H1 (cell line): Measurements from ENCODE around the gene INHA. TPM values are rescaled to one million over a fixed set of nuclear protein-coding genes. Genes with fewer than 3 reads are reported as not detected.

Experiments
- BACH1 ChIP-seq: IDR thresholded peaks from 2 replicates; pipeline ENCODE4 v1.6.1; 2012; ENCODE audit warnings: low read length, improper control_type of control experiment
- BRCA1 ChIP-seq: IDR thresholded peaks from 2 replicates; pipeline ENCODE4 v1.6.1; 2012; ENCODE audit warnings: low read depth, low read length, improper control_type of control experiment
- CBX5 ChIP-seq: fragments of 300-800, 300-1000 bp; sonication (generic); IDR thresholded peaks from 2 replicates; pipeline ENCODE4 v1.7.1; 2016; ENCODE audit warnings: antibody characterized with exemption, low read length, low read depth
- GTF2F1 ChIP-seq: IDR thresholded peaks from 2 replicates; pipeline ENCODE4 v1.6.1; 2012; ENCODE audit warnings: low read depth, low read length, improper control_type of control experiment, borderline replicate concordance
- RAD21 ChIP-seq, 2 experiments: IDR thresholded peaks in 1 of 2; conservative IDR thresholded peaks in 1 of 2; 2 replicates each; pipeline ENCODE4 v1.6.1; 2011; ENCODE audit warnings: low read depth in 2 of 2, low read length in 2 of 2, improper control_type of control experiment in 1 of 2, inconsistent platforms in 1 of 2, mild to moderate bottlenecking in 1 of 2, moderate library complexity in 1 of 2
- RFX5 ChIP-seq: IDR thresholded peaks from 2 replicates; pipeline ENCODE4 v1.6.1; 2011; ENCODE audit warnings: low read depth, low read length, improper control_type of control experiment, borderline replicate concordance
- SUZ12 ChIP-seq: fragments of 200-600 bp; sonication (generic); IDR thresholded peaks from 2 replicates; pipeline ENCODE4 v1.6.1; 2012; ENCODE audit warnings: mild to moderate bottlenecking, inconsistent platforms, low read length, moderate library complexity, mixed read lengths
- polyA plus RNA-seq, 7 experiments: library from polyadenylated mRNA; depleted of rRNA in 3 of 7; stranded (reverse) in 5 of 7; unstranded in 2 of 7; fragments of >200 nt in 5 of 7; fragments of 200-250 nt in 2 of 7; gene quantifications; 1 replicate in 5 of 7; 2 replicates in 1 of 7; 4 replicates in 1 of 7; pipeline versions ENCODE4 v1.2.1 to v1.2.3, GENCODE V29; 2011 to 2013; ENCODE audit warnings: missing spikeins in 2 of 7, mixed read lengths in 2 of 7
- total RNA-seq: library from RNA; stranded (reverse); fragmentation: NEBNext Ultra II Directional; extraction: Animal tissue kit (Norgen Biotek cat#: 25700); gene quantifications from 2 replicates; pipeline ENCODE4 v1.2.1, GENCODE V29; 2021
- TF ChIP-seq, protein P1 (sequence below): fragments of 300-600 bp; sonication (generic); IDR thresholded peaks from 2 replicates; pipeline ENCODE4 v1.7.1; 2012; ENCODE audit warnings: low read length, moderate library complexity, mild to moderate bottlenecking, inconsistent platforms; ENCODE audit not compliant: insufficient replicate concordance
- TF ChIP-seq, protein P2 (sequence below): IDR thresholded peaks from 2 replicates; pipeline ENCODE4 v1.6.1; 2011; ENCODE audit warnings: low read depth, mild to moderate bottlenecking, low read length; ENCODE audit not compliant: insufficient read depth

The INHA gene
- total and polyA plus RNA-seq, 2 of the 8 experiments (the other 6 are each of a cell fraction or from before 2014, with no cell fraction given) = 0.65 to 2.7 TPM

DNA sequence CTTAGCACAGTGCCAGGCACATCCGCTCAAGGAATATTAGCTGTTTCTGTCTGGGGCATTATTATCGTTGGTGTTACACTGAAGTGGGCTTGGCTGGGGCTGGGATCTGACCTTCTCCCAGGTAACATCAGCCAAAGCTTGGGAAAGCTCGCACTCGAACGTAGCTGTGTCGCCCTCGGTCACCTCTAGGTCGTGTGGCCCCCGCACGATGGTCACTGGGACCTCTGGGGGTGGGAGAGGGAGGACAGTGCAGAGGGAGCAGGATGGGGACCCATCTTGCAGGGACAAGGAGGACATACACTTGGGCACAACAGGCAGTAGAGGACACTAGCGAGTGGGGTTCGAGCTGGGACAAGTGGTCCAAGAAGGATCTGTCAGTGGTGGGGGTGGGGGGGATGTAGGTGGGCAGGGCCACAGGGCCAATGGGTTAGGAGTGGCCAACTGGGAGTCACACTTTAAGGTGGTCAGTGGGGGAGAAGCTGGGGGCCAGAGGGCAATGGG lies 18.6 kb upstream of the INHA start (continued):
- TF ChIP-seq, protein P1, sequence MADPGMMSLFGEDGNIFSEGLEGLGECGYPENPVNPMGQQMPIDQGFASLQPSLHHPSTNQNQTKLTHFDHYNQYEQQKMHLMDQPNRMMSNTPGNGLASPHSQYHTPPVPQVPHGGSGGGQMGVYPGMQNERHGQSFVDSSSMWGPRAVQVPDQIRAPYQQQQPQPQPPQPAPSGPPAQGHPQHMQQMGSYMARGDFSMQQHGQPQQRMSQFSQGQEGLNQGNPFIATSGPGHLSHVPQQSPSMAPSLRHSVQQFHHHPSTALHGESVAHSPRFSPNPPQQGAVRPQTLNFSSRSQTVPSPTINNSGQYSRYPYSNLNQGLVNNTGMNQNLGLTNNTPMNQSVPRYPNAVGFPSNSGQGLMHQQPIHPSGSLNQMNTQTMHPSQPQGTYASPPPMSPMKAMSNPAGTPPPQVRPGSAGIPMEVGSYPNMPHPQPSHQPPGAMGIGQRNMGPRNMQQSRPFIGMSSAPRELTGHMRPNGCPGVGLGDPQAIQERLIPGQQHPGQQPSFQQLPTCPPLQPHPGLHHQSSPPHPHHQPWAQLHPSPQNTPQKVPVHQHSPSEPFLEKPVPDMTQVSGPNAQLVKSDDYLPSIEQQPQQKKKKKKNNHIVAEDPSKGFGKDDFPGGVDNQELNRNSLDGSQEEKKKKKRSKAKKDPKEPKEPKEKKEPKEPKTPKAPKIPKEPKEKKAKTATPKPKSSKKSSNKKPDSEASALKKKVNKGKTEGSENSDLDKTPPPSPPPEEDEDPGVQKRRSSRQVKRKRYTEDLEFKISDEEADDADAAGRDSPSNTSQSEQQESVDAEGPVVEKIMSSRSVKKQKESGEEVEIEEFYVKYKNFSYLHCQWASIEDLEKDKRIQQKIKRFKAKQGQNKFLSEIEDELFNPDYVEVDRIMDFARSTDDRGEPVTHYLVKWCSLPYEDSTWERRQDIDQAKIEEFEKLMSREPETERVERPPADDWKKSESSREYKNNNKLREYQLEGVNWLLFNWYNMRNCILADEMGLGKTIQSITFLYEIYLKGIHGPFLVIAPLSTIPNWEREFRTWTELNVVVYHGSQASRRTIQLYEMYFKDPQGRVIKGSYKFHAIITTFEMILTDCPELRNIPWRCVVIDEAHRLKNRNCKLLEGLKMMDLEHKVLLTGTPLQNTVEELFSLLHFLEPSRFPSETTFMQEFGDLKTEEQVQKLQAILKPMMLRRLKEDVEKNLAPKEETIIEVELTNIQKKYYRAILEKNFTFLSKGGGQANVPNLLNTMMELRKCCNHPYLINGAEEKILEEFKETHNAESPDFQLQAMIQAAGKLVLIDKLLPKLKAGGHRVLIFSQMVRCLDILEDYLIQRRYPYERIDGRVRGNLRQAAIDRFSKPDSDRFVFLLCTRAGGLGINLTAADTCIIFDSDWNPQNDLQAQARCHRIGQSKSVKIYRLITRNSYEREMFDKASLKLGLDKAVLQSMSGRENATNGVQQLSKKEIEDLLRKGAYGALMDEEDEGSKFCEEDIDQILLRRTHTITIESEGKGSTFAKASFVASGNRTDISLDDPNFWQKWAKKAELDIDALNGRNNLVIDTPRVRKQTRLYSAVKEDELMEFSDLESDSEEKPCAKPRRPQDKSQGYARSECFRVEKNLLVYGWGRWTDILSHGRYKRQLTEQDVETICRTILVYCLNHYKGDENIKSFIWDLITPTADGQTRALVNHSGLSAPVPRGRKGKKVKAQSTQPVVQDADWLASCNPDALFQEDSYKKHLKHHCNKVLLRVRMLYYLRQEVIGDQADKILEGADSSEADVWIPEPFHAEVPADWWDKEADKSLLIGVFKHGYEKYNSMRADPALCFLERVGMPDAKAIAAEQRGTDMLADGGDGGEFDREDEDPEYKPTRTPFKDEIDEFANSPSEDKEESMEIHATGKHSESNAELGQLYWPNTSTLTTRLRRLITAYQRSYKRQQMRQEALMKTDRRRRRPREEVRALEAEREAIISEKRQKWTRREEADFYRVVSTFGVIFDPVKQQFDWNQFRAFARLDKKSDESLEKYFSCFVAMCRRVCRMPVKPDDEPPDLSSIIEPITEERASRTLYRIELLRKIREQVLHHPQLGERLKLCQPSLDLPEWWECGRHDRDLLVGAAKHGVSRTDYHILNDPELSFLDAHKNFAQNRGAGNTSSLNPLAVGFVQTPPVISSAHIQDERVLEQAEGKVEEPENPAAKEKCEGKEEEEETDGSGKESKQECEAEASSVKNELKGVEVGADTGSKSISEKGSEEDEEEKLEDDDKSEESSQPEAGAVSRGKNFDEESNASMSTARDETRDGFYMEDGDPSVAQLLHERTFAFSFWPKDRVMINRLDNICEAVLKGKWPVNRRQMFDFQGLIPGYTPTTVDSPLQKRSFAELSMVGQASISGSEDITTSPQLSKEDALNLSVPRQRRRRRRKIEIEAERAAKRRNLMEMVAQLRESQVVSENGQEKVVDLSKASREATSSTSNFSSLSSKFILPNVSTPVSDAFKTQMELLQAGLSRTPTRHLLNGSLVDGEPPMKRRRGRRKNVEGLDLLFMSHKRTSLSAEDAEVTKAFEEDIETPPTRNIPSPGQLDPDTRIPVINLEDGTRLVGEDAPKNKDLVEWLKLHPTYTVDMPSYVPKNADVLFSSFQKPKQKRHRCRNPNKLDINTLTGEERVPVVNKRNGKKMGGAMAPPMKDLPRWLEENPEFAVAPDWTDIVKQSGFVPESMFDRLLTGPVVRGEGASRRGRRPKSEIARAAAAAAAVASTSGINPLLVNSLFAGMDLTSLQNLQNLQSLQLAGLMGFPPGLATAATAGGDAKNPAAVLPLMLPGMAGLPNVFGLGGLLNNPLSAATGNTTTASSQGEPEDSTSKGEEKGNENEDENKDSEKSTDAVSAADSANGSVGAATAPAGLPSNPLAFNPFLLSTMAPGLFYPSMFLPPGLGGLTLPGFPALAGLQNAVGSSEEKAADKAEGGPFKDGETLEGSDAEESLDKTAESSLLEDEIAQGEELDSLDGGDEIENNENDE = no peak
- no peak for TF ChIP-seq RAD21 (IDR thresholded peaks at IDR 0.05 in 1 of 2, conservative IDR thresholded peaks at IDR 0.05 in 1 of 2; ENCODE audit: low read depth in 2 of 2, low read length in 2 of 2)
- TF ChIP-seq SUZ12 = no peak
- no peak for TF ChIP-seq RFX5
- no peak for TF ChIP-seq BRCA1
- TF ChIP-seq CBX5 = no peak
- no peak for TF ChIP-seq GTF2F1
- no peak for TF ChIP-seq BACH1
- TF ChIP-seq, protein P2, sequence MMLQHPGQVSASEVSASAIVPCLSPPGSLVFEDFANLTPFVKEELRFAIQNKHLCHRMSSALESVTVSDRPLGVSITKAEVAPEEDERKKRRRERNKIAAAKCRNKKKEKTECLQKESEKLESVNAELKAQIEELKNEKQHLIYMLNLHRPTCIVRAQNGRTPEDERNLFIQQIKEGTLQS = no peak
